Stimulated activated naive B cell treated with anti-CD40 and anti-IgM and Interleukin-4, amounts not matched to agents 10 μg/mL and 1 μg/mL and 100 μg/mL, for 72 hours (primary cell): ENCODE measurements around the gene RNF208.
"Not testable (repeated sequence)": the region's sequence is repeated elsewhere in the genome, so short reads cannot be mapped to it uniquely, and the experiment has no call there.

Source experiments
- ATAC-seq, 2 donors: fragments of 150-1000 bp; cut with Tn5 transposase; replicated peaks; 2 replicates each; pipeline ENCODE4 v1.10.0; 2021; ENCODE audit warnings: moderate library complexity in 1 of 2
- DNase-seq: peaks from one replicate; pipeline ENCODE4 v3.0.0; 2021
- H3K27ac Mint-ChIP-seq: one replicate; pipeline ENCODE4 v1.8.0; 2022; ENCODE audit warnings: mild to moderate bottlenecking, mixed read lengths
- H3K27me3 Mint-ChIP-seq, 2 donors: one replicate each; pipeline ENCODE4 v1.8.0; 2022; ENCODE audit warnings: mixed read lengths in 2 of 2
- H3K36me3 Mint-ChIP-seq, 2 donors: one replicate each; pipeline ENCODE4 v1.8.0; 2022; ENCODE audit warnings: mixed read lengths in 2 of 2, mild to moderate bottlenecking in 1 of 2
- H3K4me1 Mint-ChIP-seq, 2 donors: one replicate each; pipeline ENCODE4 v1.8.0; 2022; ENCODE audit warnings: mixed read lengths in 2 of 2, mild to moderate bottlenecking in 1 of 2
- H3K4me3 Mint-ChIP-seq, 2 donors: one replicate each; pipeline ENCODE4 v1.8.0; 2022; ENCODE audit warnings: mild to moderate bottlenecking in 2 of 2, mixed read lengths in 2 of 2, moderate library complexity in 1 of 2
- H3K9me3 Mint-ChIP-seq, 2 donors: one replicate each; pipeline ENCODE4 v1.8.0; 2022; ENCODE audit warnings: mixed read lengths in 2 of 2, mild to moderate bottlenecking in 1 of 2

Gene RNF208

GRCh38 chr9:137262173-137262908 is 40.3 kb upstream of the RNF208 start:
- DNase-seq, H3K4me3 Mint-ChIP-seq, ATAC-seq, H3K27me3 Mint-ChIP-seq, H3K27ac Mint-ChIP-seq, H3K9me3 Mint-ChIP-seq: not testable (repeated sequence)
- Mint-ChIP-seq H3K36me3 (peaks cover 18 to 26% of the 10 kb centered on the region in 2 donors), H3K4me1 (peaks cover 3 to 15% of the 10 kb centered on the region in 2 donors)

GRCh38 chr9:137256856-137257255 is 34.8 kb upstream of the RNF208 start:
- DNase-seq (no peak), ATAC-seq (no peak)
- no peaks in the 10 kb centered on the region for H3K9me3 Mint-ChIP-seq
- H3K4me3 Mint-ChIP-seq: peak overlapping the region; percentile 29 to 48
- peaks cover 5 to 12% of the 10 kb centered on the region in 2 donors for H3K36me3 Mint-ChIP-seq
- H3K27ac Mint-ChIP-seq: no peak overlapping the region
- no peaks in the 10 kb centered on the region for H3K27me3 Mint-ChIP-seq
- H3K4me1 Mint-ChIP-seq: peaks cover 21 to 33% of the 10 kb centered on the region in 2 donors

DNA sequence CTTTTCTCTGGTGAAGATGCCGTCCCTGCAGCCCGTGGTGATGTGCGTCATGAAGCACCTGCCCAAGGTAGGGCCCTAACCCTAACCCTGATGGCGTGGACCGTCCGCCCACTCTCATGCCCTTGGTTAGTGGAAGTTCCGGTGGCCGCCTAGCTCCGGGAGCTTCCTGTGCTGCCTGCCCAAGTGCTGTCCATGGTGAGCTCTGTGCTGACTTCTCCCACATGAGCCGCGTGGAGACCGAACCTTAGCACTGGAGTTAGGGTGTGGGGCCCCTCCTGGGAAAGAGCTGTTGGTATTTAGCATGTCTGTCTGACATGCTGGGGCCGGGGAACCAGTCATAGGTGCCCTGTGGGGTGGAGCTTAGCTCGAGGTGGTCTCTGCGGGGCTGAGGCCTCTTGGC is 34.3 kb upstream of the RNF208 start:
- Mint-ChIP-seq H3K9me3 (no peaks in the 10 kb centered on the region), H3K27me3 (no peaks in the 10 kb centered on the region), H3K27ac (peak overlapping the region; percentile 42), H3K4me1 (peaks cover 18 to 28% of the 10 kb centered on the region in 2 donors), H3K4me3 (peak overlapping the region; percentile 81 to 82), H3K36me3 (peaks cover under 1 to 8% of the 10 kb centered on the region in 2 donors)
- ATAC-seq (no peak), DNase-seq (no peak)

DNA sequence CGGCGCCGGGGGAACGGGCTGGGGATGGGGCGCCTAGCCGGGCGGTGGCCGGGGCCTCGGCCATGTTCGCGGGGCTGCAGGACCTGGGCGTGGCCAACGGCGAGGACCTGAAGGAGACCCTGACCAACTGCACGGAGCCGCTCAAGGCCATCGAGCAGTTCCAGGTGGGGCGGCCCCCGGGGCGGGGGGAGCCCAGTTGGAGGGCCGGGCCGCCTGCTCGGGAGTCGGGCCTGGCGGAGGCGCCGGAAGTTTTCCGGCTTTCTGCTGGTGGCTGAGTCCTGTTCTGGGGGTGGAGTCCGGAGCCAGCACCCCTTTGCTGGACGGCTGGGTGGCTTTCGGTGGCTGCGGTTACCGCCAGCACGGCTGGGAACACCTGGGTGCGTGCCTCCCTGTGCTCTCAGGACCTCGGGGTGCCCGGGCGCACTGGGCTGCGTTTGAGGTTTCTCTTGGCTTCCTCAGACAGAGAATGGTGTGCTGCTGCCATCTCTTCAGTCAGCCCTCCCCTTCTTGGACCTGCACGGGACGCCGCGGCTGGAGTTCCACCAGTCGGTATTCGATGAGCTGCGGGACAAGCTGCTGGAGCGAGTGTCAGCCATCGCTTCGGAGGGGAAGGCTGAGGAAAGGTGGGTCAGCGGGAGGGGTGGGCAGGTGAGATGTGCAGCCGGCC is 33.5 kb upstream of the RNF208 start:
- DNase-seq: no peak
- H3K27me3 Mint-ChIP-seq: no peaks in the 10 kb centered on the region
- peak; percentile 54 to 62 for ATAC-seq
- H3K4me3 Mint-ChIP-seq: peak overlapping the region; percentile 81 to 82
- peaks cover 18 to 32% of the 10 kb centered on the region in 2 donors for H3K4me1 Mint-ChIP-seq
- H3K9me3 Mint-ChIP-seq: no peaks in the 10 kb centered on the region
- H3K36me3 Mint-ChIP-seq: peaks cover 0 to 8% of the 10 kb centered on the region in 2 donors
- H3K27ac Mint-ChIP-seq: peak overlapping the region; percentile 77

DNA sequence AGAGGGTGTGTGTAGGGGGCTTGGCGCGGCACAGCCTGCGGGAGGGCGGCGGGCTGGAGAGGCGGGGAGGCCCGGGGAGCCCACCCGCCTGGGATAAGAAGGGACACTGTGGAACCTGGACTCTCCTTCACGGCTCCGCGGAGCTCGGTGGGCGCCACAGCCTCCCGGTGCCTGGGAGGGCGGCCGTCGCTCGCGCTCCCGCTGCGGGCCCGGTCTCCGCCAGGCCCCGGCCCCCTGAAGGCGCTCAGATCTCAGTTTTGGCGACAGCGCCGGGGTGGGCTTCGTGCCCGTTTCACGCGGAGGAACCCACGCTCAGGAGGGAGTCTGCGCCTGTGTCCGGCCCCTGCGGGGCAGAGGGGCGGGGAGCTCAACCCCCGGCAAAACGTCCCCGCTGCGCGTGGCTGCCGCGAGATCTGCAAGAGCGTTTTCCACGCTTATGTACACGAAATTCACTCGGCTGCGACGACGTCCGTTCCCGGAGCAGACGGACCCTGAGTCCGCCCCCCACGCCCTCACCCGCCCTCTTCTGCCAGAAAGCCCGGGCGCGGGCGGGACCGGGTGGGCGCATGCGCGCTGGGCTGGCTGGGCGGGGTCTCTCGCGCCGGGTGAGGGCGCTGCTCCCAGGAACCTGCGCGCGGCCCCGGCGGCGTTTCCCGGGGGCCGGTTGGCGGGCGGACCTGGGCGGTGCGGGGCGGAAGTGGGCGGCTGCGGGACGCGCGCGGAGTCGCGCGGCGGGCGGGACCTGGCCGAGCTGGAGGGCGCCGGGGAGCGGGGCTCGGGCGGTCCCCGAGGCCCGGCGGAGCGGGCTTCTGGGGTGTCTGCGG is 32.8 kb upstream of the RNF208 start, which contains the start of gene NELFB:
TSS of gene NELFB (plus strand) at position 704 of the 824 bp plus-strand sequence.
- Mint-ChIP-seq H3K36me3 (peaks cover 0 to 8% of the 10 kb centered on the region in 2 donors), H3K9me3 (no peaks in the 10 kb centered on the region), H3K4me3 (peak within 1 kb of the TSS; percentile 82), H3K27me3 (no peaks in the 10 kb centered on the region), H3K27ac (peak within 1 kb of the TSS; percentile 84), H3K4me1 (peaks cover 18 to 32% of the 10 kb centered on the region in 2 donors)
- peak; percentile 92 for DNase-seq
- ATAC-seq: peak; percentile 87 to 94

GRCh38 chr9:137253717-137254623 is 31.9 kb upstream of the RNF208 start:
- DNase-seq: no peak
- Mint-ChIP-seq H3K27ac (peak overlapping the region; percentile 84), H3K36me3 (peaks cover 0 to 8% of the 10 kb centered on the region in 2 donors)

GRCh38 chr9:137252555-137253506 is 30.8 kb upstream of the RNF208 start:
- Mint-ChIP-seq H3K4me3 (no peak overlapping the region), H3K36me3 (peaks cover 0 to 8% of the 10 kb centered on the region in 2 donors), H3K27ac (no peak overlapping the region), H3K4me1 (peaks cover 18 to 32% of the 10 kb centered on the region in 2 donors), H3K9me3 (no peaks in the 10 kb centered on the region), H3K27me3 (no peaks in the 10 kb centered on the region)
- ATAC-seq: no peak
- DNase-seq: no peak

More at GRCh38 chr9:137253717-137254623, 31.9 kb upstream of the RNF208 start:
- no peak for ATAC-seq
- no peaks in the 10 kb centered on the region for H3K9me3 Mint-ChIP-seq
- peak overlapping the region; percentile 82 for H3K4me3 Mint-ChIP-seq
- peaks cover 18 to 32% of the 10 kb centered on the region in 2 donors for H3K4me1 Mint-ChIP-seq
- no peaks in the 10 kb centered on the region for H3K27me3 Mint-ChIP-seq

- Mint-ChIP-seq H3K9me3 (no peaks in the 10 kb centered on the region), H3K4me3 (no peak overlapping the region), H3K27ac (no peak overlapping the region), H3K27me3 (no peaks in the 10 kb centered on the region), H3K4me1 (peaks cover 15 to 30% of the 10 kb centered on the region in 2 donors), H3K36me3 (peaks cover 0 to 3% of the 10 kb centered on the region in 2 donors)
- DNase-seq (no peak), ATAC-seq (no peak)
Observed at GRCh38 chr9:137251490-137252268, 29.6 kb upstream of the RNF208 start.

- no peak within 1 kb of the TSS for H3K27ac Mint-ChIP-seq
- no peak for ATAC-seq
- H3K36me3 Mint-ChIP-seq: no peaks in the 10 kb centered on the region
- H3K4me3 Mint-ChIP-seq: no peak within 1 kb of the TSS
- peaks cover 10 to 24% of the 10 kb centered on the region in 2 donors for H3K4me1 Mint-ChIP-seq
- DNase-seq: no peak
- H3K27me3 Mint-ChIP-seq: no peaks in the 10 kb centered on the region
- no peaks in the 10 kb centered on the region for H3K9me3 Mint-ChIP-seq
Observed at GRCh38 chr9:137251194-137251461, 29.1 kb upstream of the RNF208 start, which contains the start of gene STPG3. TSS of gene STPG3 (plus strand) at chr9:137251286. CDS start at chr9:137251287, 1 bp downstream.

- ATAC-seq (no peak), DNase-seq (no peak)
- no peaks in the 10 kb centered on the region for H3K36me3 Mint-ChIP-seq
- no peak overlapping the region for H3K27ac Mint-ChIP-seq
- H3K9me3 Mint-ChIP-seq: no peaks in the 10 kb centered on the region
- no peaks in the 10 kb centered on the region for H3K27me3 Mint-ChIP-seq
- H3K4me3 Mint-ChIP-seq: no peak overlapping the region
- peaks cover 10 to 21% of the 10 kb centered on the region in 2 donors for H3K4me1 Mint-ChIP-seq
Observed at GRCh38 chr9:137250329-137251193, 28.5 kb upstream of the RNF208 start.

- Mint-ChIP-seq H3K4me1 (peaks cover 14 to 22% of the 10 kb centered on the region in 2 donors), H3K9me3 (no peaks in the 10 kb centered on the region)
Observed at GRCh38 chr9:137247916-137248175, 25.8 kb upstream of the RNF208 start.

More at GRCh38 chr9:137247916-137248175, 25.8 kb upstream of the RNF208 start:
- DNase-seq: no peak
- no peaks in the 10 kb centered on the region for H3K27me3 Mint-ChIP-seq
- no peak for ATAC-seq
- no peak overlapping the region for H3K4me3 Mint-ChIP-seq
- no peak overlapping the region for H3K27ac Mint-ChIP-seq
- H3K36me3 Mint-ChIP-seq: peaks cover 4 to 17% of the 10 kb centered on the region in 2 donors
